Keratinocyte (primary cell): ENCODE results near the gene APBB2. TPM values are rescaled to one million over a fixed set of nuclear protein-coding genes. Genes with fewer than 3 reads are reported as not detected.

ENCODE experiments used
- DNase-seq: peaks from one replicate; pipeline ENCODE4 v3.0.0-alpha.2; 2011; ENCODE audit warnings: low read depth, missing footprints, low spot score
- FAIRE-seq: peaks from 2 replicates; lab custom pipeline; 2011; peaks lifted over from hg19 to GRCh38; lab: Jason Lieb, UNC
- H2AFZ ChIP-seq: 2 replicates; pipeline ENCODE4 v1.6.0; 2012; ENCODE audit warnings: low read length, control low read depth, inconsistent platforms; ENCODE audit not compliant: control insufficient read depth
- H3K27ac ChIP-seq: 2 replicates; pipeline ENCODE4 v1.5.1; 2011; ENCODE audit warnings: low read length; ENCODE audit not compliant: control insufficient read depth, insufficient read depth
- H3K27me3 ChIP-seq: 3 replicates; pipeline ENCODE4 v1.6.0; 2011; ENCODE audit warnings: low read length; ENCODE audit not compliant: control insufficient read depth, insufficient read depth; ENCODE audit errors: extremely low read depth
- H3K36me3 ChIP-seq, 2 experiments: 2 replicates in 1 of 2; 3 replicates in 1 of 2; pipeline ENCODE4 v1.5.1; 2011; ENCODE audit warnings: low read length in 2 of 2, mild to moderate bottlenecking in 1 of 2; ENCODE audit not compliant: control insufficient read depth in 2 of 2, insufficient read depth in 2 of 2; ENCODE audit errors: extremely low read depth in 1 of 2
- H3K4me1 ChIP-seq: 3 replicates; pipeline ENCODE4 v1.5.1; 2011; ENCODE audit warnings: low read length; ENCODE audit not compliant: control insufficient read depth, insufficient read depth; ENCODE audit errors: extremely low read depth
- H3K4me2 ChIP-seq: 3 replicates; pipeline ENCODE4 v1.6.0; 2011; ENCODE audit warnings: low read depth, low read length; ENCODE audit not compliant: control insufficient read depth, insufficient read depth; ENCODE audit errors: extremely low read depth
- H3K4me3 ChIP-seq, 3 experiments: fragments of 200-600 bp in 1 of 3; sonication (generic) in 1 of 3; 2 replicates in 2 of 3; 3 replicates in 1 of 3; pipeline ENCODE4 v1.5.1; 2011 to 2016; ENCODE audit warnings: low read length in 3 of 3, mild to moderate bottlenecking in 3 of 3, control low read depth in 2 of 3, inconsistent platforms in 1 of 3, low read depth in 1 of 3, mixed read lengths in 1 of 3, mixed run types in 1 of 3, moderate library complexity in 1 of 3; ENCODE audit not compliant: control insufficient read depth in 2 of 3, insufficient read depth in 2 of 3; ENCODE audit errors: extremely low read depth in 1 of 3
- H3K79me2 ChIP-seq: 2 replicates; pipeline ENCODE4 v1.6.0; 2012; ENCODE audit warnings: low read length; ENCODE audit not compliant: control insufficient read depth, insufficient read depth
- H3K9ac ChIP-seq: 3 replicates; pipeline ENCODE4 v1.6.0; 2011; ENCODE audit warnings: low read length; ENCODE audit not compliant: control insufficient read depth, insufficient read depth; ENCODE audit errors: extremely low read depth
- H3K9me1 ChIP-seq: 3 replicates; pipeline ENCODE4 v1.6.0; 2011; ENCODE audit warnings: low read length; ENCODE audit not compliant: control insufficient read depth, insufficient read depth; ENCODE audit errors: extremely low read depth
- H3K9me3 ChIP-seq: 2 replicates; pipeline ENCODE4 v1.5.1; 2012; ENCODE audit warnings: low read depth, low read length; ENCODE audit not compliant: control insufficient read depth
- H4K20me1 ChIP-seq: 3 replicates; pipeline ENCODE4 v1.6.0; 2011; ENCODE audit warnings: low read length; ENCODE audit not compliant: control insufficient read depth, insufficient read depth; ENCODE audit errors: extremely low read depth
- EZH2 ChIP-seq: IDR thresholded peaks from one replicate; pipeline ENCODE4 v1.6.1; 2012; ENCODE audit warnings: inconsistent platforms, mild to moderate bottlenecking, low read length, moderate library complexity
- dilution Hi-C: fragments of 300-500 bp; cut with MboI; formaldehyde crosslinking; loops from one replicate; pipeline ENCODE4 v1.7.0; 2020; ENCODE audit warnings: low sequenced_read_pairs; ENCODE audit not compliant: extremely low pct_ligation_motif_present
- polyA plus RNA-seq, 5 experiments: library from polyadenylated mRNA; depleted of rRNA in 3 of 5; stranded (reverse) in 3 of 5; stranded (forward) in 1 of 5; unstranded in 1 of 5; fragments of >200 nt; gene quantifications; 1 replicate in 1 of 5; 2 replicates in 3 of 5; 3 replicates in 1 of 5; pipeline versions ENCODE4 v1.2.1 to v1.2.3, GENCODE V29; 2011 to 2012; ENCODE audit warnings: missing spikeins in 2 of 5, low read depth in 1 of 5, low replicate concordance in 1 of 5
- TF ChIP-seq, protein P1 (sequence below), 3 experiments: IDR thresholded peaks in 1 of 3; conservative IDR thresholded peaks in 1 of 3; optimal IDR thresholded peaks in 1 of 3; 2 replicates in 2 of 3; 3 replicates in 1 of 3; pipeline versions ENCODE3 to v1.5.1; 2011; ENCODE audit warnings: low read length in 3 of 3, mild to moderate bottlenecking in 3 of 3, moderate library complexity in 2 of 3, control low read depth in 1 of 3, inconsistent platforms in 1 of 3; ENCODE audit not compliant: insufficient read depth in 2 of 3; ENCODE audit errors: extremely low read depth in 1 of 3

The APBB2 gene
- polyA plus RNA-seq, 1 donor (not counting 4 experiments of a cell fraction or from before 2014, with no cell fraction given), result 57.3 TPM

DNA sequence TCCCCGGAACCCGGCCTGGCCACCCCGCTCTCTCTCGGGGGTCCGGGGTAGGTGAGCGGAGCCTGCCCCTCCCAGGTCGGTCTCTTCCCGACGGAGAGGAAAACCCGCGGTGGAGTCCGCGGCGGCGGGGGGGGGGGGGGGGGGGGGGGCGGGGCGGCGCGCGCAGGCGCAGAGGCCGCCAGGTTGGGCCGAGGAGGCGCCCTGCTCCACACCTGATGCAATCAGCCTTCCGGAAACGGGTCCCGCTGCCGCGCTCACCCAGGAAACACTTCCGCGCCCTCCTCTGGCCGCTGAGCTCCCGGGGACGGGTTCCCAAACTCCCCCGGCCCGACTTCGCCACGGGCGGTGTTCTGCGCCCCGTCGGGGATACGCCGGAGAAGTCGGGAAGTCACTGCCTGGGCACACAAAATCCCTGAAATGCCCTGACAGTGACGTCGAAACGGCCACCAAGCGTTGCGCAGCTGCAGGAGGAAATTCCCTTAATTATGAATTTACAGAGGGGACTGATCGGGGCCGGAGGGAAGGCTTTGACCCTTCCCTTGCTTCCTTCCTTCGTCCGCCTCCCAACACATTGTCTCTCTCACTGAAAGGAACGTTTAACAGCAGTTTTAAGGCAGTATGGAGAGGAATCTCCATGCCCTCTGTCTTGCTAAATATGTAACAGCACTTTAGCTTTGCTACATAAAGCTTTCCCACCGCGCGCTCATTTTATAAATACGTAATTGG lies 2.1 kb upstream of the APBB2 start:
- Histone ChIP-seq H3K9ac (peak overlapping the region; percentile 97), H3K9me3 (no peaks in the 10 kb centered on the region), H3K4me2 (peak overlapping the region; percentile 99), H3K4me1 (peaks cover 33% of the 10 kb centered on the region), H3K27ac (peak overlapping the region; percentile 97), H3K36me3 (no peaks in the 10 kb centered on the region), H4K20me1 (no peaks in the 10 kb centered on the region), H2AFZ (peak overlapping the region; percentile 100), H3K79me2 (peaks cover 29% of the 10 kb centered on the region), H3K9me1 (no peaks in the 10 kb centered on the region), H3K4me3 (peak overlapping the region; percentile 62 to 94 (median 85)), H3K27me3 (no peaks in the 10 kb centered on the region)
- DNase-seq (no peak), FAIRE-seq (no peak)
- dilution Hi-C loops, result no loop called here
- TF ChIP-seq, protein P1, sequence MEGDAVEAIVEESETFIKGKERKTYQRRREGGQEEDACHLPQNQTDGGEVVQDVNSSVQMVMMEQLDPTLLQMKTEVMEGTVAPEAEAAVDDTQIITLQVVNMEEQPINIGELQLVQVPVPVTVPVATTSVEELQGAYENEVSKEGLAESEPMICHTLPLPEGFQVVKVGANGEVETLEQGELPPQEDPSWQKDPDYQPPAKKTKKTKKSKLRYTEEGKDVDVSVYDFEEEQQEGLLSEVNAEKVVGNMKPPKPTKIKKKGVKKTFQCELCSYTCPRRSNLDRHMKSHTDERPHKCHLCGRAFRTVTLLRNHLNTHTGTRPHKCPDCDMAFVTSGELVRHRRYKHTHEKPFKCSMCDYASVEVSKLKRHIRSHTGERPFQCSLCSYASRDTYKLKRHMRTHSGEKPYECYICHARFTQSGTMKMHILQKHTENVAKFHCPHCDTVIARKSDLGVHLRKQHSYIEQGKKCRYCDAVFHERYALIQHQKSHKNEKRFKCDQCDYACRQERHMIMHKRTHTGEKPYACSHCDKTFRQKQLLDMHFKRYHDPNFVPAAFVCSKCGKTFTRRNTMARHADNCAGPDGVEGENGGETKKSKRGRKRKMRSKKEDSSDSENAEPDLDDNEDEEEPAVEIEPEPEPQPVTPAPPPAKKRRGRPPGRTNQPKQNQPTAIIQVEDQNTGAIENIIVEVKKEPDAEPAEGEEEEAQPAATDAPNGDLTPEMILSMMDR (optimal IDR thresholded peaks at IDR 0.05 in 1 of 3, IDR thresholded peaks at IDR 0.05 in 1 of 3, conservative IDR thresholded peaks at IDR 0.05 in 1 of 3; ENCODE audit: extremely low read depth in 1 of 3, insufficient read depth in 2 of 3, low read length in 3 of 3), result peak; percentile 17 to 50 (median 23)
- no peak for TF ChIP-seq EZH2

DNA sequence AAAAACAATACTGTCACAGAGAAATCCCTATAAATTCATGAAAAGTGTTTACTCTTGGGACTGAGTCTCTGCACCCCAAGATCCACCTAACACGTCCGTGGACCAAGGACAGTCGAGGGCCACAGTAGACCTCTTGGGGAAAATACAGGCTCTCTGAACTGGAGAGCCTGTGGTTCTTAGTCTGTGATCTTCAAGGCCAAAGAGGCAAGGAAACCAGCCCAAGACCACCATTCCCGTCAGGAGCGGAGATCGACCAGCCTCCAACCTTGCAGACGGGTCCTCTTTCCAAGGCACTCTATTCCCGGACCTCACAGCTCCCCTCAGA lies 1.6 kb upstream of the APBB2 start:
- Histone ChIP-seq H3K27me3 (no peaks in the 10 kb centered on the region), H4K20me1 (no peaks in the 10 kb centered on the region), H3K9me3 (no peaks in the 10 kb centered on the region), H3K9me1 (no peaks in the 10 kb centered on the region), H2AFZ (peak overlapping the region; percentile 90), H3K4me2 (peak overlapping the region; percentile 99), H3K79me2 (peaks cover 34% of the 10 kb centered on the region), H3K27ac (peak overlapping the region; percentile 88), H3K9ac (peak overlapping the region; percentile 97), H3K4me3 (peak overlapping the region; percentile 62 to 91 (median 85)), H3K36me3 (no peaks in the 10 kb centered on the region), H3K4me1 (peaks cover 33% of the 10 kb centered on the region)
- dilution Hi-C loops, result no loop called here
- DNase-seq, result no peak
- no peak for FAIRE-seq
- TF ChIP-seq EZH2, result no peak
- TF ChIP-seq, protein P1 (optimal IDR thresholded peaks at IDR 0.05 in 1 of 3, IDR thresholded peaks at IDR 0.05 in 1 of 3, conservative IDR thresholded peaks at IDR 0.05 in 1 of 3; ENCODE audit: extremely low read depth in 1 of 3, insufficient read depth in 2 of 3, low read length in 3 of 3), result no peak
